Retinal pigment epithelial cell (primary cell): ENCODE results near the gene NFE2L1.

Source experiments
- DNase-seq: peaks from one replicate; pipeline ENCODE4 v3.0.0-alpha.2; 2010; ENCODE audit warnings: low read depth
- H3K4me3 ChIP-seq: 2 replicates; pipeline ENCODE4 v1.5.1; 2011; ENCODE audit warnings: mild to moderate bottlenecking, low read length, control low read depth, moderate library complexity
- CTCF ChIP-seq: conservative IDR thresholded peaks from 2 replicates; pipeline ENCODE4 v1.5.1; 2011; ENCODE audit warnings: low read depth, low read length, control low read depth, inconsistent platforms

The NFE2L1 gene

GRCh38 chr17:48004983-48005382, 43.2 kb upstream of the NFE2L1 start:
- no peak for TF ChIP-seq CTCF
- DNase-seq, result no peak
- H3K4me3 ChIP-seq, result no peak overlapping the region

GRCh38 chr17:48006936-48007709, 41.0 kb upstream of the NFE2L1 start:
- no peak overlapping the region for H3K4me3 ChIP-seq
- no peak for TF ChIP-seq CTCF
- no peak for DNase-seq

- no peak for DNase-seq
- no peak for TF ChIP-seq CTCF
- no peak overlapping the region for H3K4me3 ChIP-seq
Measured at GRCh38 chr17:48010193-48010592, 38.0 kb upstream of the NFE2L1 start.

GRCh38 chr17:48011405-48012150, 36.6 kb upstream of the NFE2L1 start:
- TF ChIP-seq CTCF, result peak; percentile 57
- H3K4me3 ChIP-seq, result peak overlapping the region; percentile 34
- no peak for DNase-seq

GRCh38 chr17:48012151-48012520, 36.0 kb upstream of the NFE2L1 start:
- no peak for TF ChIP-seq CTCF
- peak overlapping the region; percentile 34 for H3K4me3 ChIP-seq
- no peak for DNase-seq

GRCh38 chr17:48012654-48013053, 35.5 kb upstream of the NFE2L1 start:
- H3K4me3 ChIP-seq, result no peak overlapping the region
- TF ChIP-seq CTCF, result no peak
- no peak for DNase-seq
